ENCODE data around the gene OLFML2A. TPM values are rescaled to one million over a fixed set of nuclear protein-coding genes. Genes with fewer than 3 reads are reported as not detected.
A peak's percentile ranks its signal among the peaks of the same experiment; 100 is the strongest.

Gene OLFML2A
- total RNA-seq (2021), result 6.7 to 11.6 TPM (median 11.2 TPM) in 3 replicates
- percentile 36 among the genes with signal in this experiment for Bru-seq, nascent RNA
- long read RNA-seq, experiment 1, full-length matches to known transcripts, result 5 of 18 reads
- long read RNA-seq, experiment 1, partial matches to known transcripts, result 9 of 18 reads
- long read RNA-seq, experiment 1, other reads (novel, unspliced or antisense), result 4 of 18 reads
- long read RNA-seq, experiment 2, full-length matches to known transcripts, result 1 of 4 reads
- long read RNA-seq, experiment 2, partial matches to known transcripts, result 0 of 4 reads
- long read RNA-seq, experiment 2, other reads (novel, unspliced or antisense), result 3 of 4 reads
- long read RNA-seq, experiment 3, result 0 reads

GRCh38 chr9:124776954-124777648 is at the start of gene OLFML2A:
Gene OLFML2A, plus strand, starts transcription at chr9:124777133. Its CDS starts 138 bp downstream, at chr9:124777271.
- H3K27ac Mint-ChIP-seq, result no peak within 1 kb of the TSS
- no peaks in the 10 kb centered on the region for H3K36me3 Mint-ChIP-seq
- H3K4me1 Mint-ChIP-seq, result peaks cover 35% of the 10 kb centered on the region
- no peaks in the 10 kb centered on the region for H3K9me3 Mint-ChIP-seq
- POLR2A ChIA-PET, result interaction anchor here (0.8 to 1.4 kb wide), 4 partner anchors 17 to 91 kb away, joined by 3 to 6 read pairs (median 6); no protein-coding TSS in a partner anchor
- peak; percentile 59; the same call in 1 of the 2 replicates for TF ChIP-seq SP1 (CRISPR knock-in tag; conservative IDR thresholded peaks at IDR 0.05)
- TF ChIP-seq, protein P1, sequence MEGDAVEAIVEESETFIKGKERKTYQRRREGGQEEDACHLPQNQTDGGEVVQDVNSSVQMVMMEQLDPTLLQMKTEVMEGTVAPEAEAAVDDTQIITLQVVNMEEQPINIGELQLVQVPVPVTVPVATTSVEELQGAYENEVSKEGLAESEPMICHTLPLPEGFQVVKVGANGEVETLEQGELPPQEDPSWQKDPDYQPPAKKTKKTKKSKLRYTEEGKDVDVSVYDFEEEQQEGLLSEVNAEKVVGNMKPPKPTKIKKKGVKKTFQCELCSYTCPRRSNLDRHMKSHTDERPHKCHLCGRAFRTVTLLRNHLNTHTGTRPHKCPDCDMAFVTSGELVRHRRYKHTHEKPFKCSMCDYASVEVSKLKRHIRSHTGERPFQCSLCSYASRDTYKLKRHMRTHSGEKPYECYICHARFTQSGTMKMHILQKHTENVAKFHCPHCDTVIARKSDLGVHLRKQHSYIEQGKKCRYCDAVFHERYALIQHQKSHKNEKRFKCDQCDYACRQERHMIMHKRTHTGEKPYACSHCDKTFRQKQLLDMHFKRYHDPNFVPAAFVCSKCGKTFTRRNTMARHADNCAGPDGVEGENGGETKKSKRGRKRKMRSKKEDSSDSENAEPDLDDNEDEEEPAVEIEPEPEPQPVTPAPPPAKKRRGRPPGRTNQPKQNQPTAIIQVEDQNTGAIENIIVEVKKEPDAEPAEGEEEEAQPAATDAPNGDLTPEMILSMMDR (IDR thresholded peaks at IDR 0.05), result peak; percentile 37; the same call in 1 of the 2 replicates
- peak; percentile 40; the same call in 1 of the 2 replicates for TF ChIP-seq CREM (CRISPR knock-in tag; IDR thresholded peaks at IDR 0.05)
- no peak for TF ChIP-seq ZNF425 (CRISPR knock-in tag; conservative IDR thresholded peaks at IDR 0.05)
- TF ChIP-seq ZNF263 (CRISPR knock-in tag; IDR thresholded peaks at IDR 0.05; ENCODE audit: low read depth), result no peak
- 0 out of 2 replicates have a peak, but pooled peaks have one; percentile 39 for TF ChIP-seq TP53 (CRISPR knock-in tag; IDR thresholded peaks at IDR 0.05)
- TF ChIP-seq FOXP1 (CRISPR knock-in tag; IDR thresholded peaks at IDR 0.05; ENCODE audit: borderline replicate concordance), result peak; percentile 67; the same call in 1 of the 2 replicates
- peak; percentile 61; the same call in 1 of the 2 replicates for TF ChIP-seq ZNF232 (CRISPR knock-in tag; IDR thresholded peaks at IDR 0.05)
- TF ChIP-seq KAT7 (CRISPR knock-in tag; IDR thresholded peaks at IDR 0.05; ENCODE audit: borderline replicate concordance), result peak; percentile 88; the same call in 1 of the 2 replicates
- no peak for TF ChIP-seq ZBTB43 (CRISPR knock-in tag; IDR thresholded peaks at IDR 0.05)
- TF ChIP-seq, protein P2, sequence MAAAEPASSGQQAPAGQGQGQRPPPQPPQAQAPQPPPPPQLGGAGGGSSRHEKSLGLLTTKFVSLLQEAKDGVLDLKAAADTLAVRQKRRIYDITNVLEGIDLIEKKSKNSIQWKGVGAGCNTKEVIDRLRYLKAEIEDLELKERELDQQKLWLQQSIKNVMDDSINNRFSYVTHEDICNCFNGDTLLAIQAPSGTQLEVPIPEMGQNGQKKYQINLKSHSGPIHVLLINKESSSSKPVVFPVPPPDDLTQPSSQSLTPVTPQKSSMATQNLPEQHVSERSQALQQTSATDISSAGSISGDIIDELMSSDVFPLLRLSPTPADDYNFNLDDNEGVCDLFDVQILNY (CRISPR knock-in tag; IDR thresholded peaks at IDR 0.05), result peak; percentile 59; the same call in 1 of the 2 replicates
- peak; percentile 19; the same call in 1 of the 2 replicates for TF ChIP-seq ZNF423 (CRISPR knock-in tag; IDR thresholded peaks at IDR 0.05)
- no peak for TF ChIP-seq RORB (CRISPR knock-in tag; IDR thresholded peaks at IDR 0.05)
- TF ChIP-seq, protein P3, sequence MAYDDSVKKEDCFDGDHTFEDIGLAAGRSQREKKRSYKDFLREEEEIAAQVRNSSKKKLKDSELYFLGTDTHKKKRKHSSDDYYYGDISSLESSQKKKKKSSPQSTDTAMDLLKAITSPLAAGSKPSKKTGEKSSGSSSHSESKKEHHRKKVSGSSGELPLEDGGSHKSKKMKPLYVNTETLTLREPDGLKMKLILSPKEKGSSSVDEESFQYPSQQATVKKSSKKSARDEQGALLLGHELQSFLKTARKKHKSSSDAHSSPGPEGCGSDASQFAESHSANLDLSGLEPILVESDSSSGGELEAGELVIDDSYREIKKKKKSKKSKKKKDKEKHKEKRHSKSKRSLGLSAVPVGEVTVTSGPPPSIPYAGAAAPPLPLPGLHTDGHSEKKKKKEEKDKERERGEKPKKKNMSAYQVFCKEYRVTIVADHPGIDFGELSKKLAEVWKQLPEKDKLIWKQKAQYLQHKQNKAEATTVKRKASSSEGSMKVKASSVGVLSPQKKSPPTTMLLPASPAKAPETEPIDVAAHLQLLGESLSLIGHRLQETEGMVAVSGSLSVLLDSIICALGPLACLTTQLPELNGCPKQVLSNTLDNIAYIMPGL (CRISPR knock-in tag; IDR thresholded peaks at IDR 0.05), result peak; percentile 98
- peak within 1 kb of the TSS; percentile 85 for H3K4me3 Mint-ChIP-seq
- ATAC-seq, result peak; percentile 47
- CTCF ChIA-PET, result interaction anchor here (0.6 to 12.2 kb wide), 39 partner anchors 8 to 597 kb away, joined by 3 to 935 read pairs (median 5); partner anchors contain the start of genes ARPC5L, RPL35 and WDR38
- peak; percentile 66 for DNase-seq (ENCODE audit: low spot score)
- peaks cover 30% of the 10 kb centered on the region for H3K27me3 Mint-ChIP-seq (ENCODE audit: low read depth)

Measured in WTC11 (cell line).